Measurements from ENCODE around the gene PSMD6.
A peak's percentile ranks its signal among the peaks of the same experiment; 100 is the strongest.

The PSMD6 gene

GRCh38 chr3:64008487-64009351, 14.6 kb downstream of the PSMD6 start:
- no peak for DNase-seq

DNA sequence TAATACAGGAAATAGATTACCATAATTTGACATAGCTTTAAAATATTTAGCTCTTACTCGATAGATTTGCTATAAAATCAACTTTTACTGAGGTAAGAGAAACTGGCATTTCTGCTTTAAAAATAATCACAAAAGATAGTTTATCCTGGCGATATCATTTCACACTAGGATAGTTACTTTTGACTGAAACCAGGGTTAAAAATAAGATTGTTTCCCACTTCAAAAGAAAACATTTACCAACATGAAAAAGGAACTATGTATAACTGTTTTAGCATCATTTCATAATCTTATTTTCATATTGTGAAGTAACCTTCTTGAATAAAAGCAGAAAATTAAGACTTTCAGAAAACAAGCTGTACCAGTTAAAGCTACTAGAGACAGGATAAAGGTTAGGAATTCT, 15.3 kb downstream of the PSMD6 start:
- no peak for DNase-seq

- no peak for DNase-seq
Measured at GRCh38 chr3:64003589-64003988, 19.7 kb downstream of the PSMD6 start.

- no peak for DNase-seq
Measured at GRCh38 chr3:64002233-64002632, 21.1 kb downstream of the PSMD6 start.

DNA sequence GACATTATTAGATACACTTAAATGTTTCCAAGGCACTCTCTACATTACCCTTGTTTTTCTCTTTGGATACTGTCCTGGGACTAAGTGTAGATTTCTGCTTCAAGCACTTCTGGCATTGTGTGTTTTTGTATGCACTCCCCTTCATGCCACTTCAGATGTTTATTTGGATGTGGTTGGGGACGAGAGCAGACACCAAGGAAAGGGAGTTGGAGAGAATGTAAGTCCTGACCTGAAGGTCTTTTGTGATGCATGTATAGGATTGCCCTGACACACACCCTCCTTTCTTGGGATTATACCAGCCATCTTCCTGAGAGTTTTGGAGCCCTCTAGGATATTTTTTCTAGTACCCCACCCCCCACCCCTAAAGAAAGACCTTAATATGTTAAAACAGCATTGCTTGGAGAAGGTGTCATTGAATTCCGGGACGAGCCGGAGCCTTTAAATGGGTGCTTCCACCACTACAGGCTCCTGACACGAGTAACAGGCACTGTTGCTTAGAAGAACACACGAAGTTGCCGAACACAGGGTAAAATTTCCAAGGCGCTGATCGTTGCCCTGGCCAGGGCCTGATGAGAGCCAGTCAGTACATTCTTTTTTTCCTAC, 22.7 kb downstream of the PSMD6 start:
- DNase-seq, result no peak

DNA sequence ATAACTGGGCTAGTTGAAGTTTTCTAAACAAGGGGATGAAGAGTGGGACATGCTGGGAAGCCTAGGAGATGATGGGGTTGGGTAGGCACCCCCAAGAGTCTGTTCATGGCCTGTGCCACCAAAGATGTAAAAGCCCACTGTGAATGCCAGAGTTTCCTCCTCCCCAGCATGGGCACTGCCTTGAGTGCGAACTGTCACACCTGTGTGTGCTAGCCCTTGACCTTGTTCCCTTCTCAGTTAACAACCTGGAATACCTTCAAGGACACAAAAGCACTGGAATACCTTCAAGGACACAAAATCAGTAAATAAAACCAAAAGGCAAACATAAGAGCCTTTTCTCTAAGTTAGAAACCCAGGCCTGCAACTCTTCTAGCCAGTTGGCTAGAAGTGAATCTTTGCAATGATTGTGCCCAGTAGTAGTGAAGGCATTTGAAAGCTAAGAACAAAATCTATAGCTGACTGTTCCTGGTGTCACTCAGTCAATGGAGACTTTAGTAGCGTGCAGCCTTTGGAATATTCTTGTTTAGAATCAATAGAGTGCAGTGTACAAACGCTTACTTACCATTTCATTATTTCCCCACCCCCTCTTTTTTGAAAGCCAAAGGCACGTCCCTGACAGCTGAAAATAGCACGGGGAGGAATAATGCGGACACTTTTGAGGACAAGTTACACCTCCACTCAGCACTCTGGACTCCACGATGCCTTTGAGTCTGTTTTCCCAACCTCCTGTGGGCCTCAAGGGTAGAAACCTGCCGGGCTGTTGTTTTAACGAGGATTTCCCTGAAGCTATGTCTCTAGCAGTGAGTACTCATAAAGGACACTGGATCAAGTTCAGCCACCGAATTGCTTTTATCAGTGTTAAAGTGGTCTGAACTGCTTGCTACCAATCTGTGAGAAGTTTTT, 24.2 kb downstream of the PSMD6 start:
- DNase-seq, result no peak

- no peak for DNase-seq
Measured at GRCh38 chr3:63995086-63995485, 28.2 kb downstream of the PSMD6 start.

DNA sequence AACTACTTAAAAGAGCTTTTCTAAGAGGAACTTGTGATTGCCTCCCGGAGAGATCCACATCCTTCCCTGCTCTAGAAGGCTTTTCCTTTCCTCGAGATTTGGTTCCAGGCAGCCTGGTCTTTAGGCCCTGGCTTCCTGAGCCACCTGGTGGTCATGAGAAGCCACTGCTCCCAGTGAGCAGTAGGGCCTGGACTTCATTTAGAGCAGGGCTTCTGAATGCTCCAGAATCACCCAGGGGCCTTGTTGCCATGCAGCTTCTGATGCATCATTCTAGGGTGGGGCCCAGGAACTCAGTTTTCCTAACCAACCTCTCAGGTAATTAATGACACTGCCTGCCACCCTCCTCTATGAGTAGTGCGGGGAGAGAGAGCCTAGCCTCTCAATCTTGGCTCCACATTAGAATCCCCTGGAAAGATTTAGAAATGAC, 29.6 kb downstream of the PSMD6 start:
- peak; percentile 71 for DNase-seq

GRCh38 chr3:63992516-63993209, 30.6 kb downstream of the PSMD6 start:
- DNase-seq, result no peak

DNA sequence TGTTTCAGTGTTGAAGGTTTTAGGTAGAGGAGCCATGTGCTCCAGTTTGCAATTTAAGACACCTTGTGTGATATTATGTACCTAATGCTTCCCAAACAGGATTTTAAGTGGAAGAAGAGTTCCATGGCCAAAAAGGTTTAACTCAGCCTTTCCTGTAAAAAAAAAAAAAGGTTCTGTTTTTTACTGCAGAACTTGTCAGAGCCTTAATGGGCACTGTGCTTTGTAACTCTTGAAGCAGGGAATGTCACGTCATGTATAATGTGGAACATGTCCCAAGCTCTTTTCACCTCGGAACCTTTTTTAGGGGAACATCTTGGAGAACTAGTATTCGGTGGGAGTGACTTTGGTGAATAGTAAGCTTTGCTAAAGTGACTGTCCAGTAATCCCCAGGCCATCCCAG, 31.6 kb downstream of the PSMD6 start:
- no peak for DNase-seq

- DNase-seq, result no peak
Measured at GRCh38 chr3:63990733-63991132, 32.6 kb downstream of the PSMD6 start.

- no peak for DNase-seq
Measured at GRCh38 chr3:63990204-63990603, 33.1 kb downstream of the PSMD6 start.

GRCh38 chr3:63988943-63989342, 34.4 kb downstream of the PSMD6 start:
- no peak for DNase-seq

GRCh38 chr3:63986831-63987230, 36.5 kb downstream of the PSMD6 start:
- no peak for DNase-seq

- no peak for DNase-seq
Measured at GRCh38 chr3:63986146-63986545, 37.1 kb downstream of the PSMD6 start.

DNA sequence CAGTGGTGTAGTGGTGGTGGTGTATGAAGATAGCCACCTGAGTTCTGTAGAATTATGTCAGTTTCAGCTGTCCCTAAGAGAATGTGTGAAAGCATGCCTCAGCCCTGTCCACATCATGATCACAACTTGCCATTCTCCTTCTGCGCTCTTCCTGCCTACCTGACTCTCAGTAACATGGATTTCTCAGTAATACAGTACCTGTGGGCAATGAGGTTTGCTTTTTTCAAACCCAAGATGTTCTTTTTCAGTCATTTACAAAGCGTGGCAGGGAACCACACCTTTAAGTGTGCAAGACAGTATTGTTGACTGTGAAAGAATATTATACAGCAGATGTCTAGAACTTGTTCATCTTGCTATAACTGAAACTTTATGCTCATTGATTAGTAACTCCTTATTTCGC, 38.9 kb downstream of the PSMD6 start:
- no peak for DNase-seq

- no peak for DNase-seq
Measured at GRCh38 chr3:63981980-63982379, 41.3 kb downstream of the PSMD6 start.

GRCh38 chr3:63980830-63981498, 42.3 kb downstream of the PSMD6 start:
- peak; percentile 40 for DNase-seq

- no peak for DNase-seq
Measured at GRCh38 chr3:63980019-63980418, 43.3 kb downstream of the PSMD6 start.

DNA sequence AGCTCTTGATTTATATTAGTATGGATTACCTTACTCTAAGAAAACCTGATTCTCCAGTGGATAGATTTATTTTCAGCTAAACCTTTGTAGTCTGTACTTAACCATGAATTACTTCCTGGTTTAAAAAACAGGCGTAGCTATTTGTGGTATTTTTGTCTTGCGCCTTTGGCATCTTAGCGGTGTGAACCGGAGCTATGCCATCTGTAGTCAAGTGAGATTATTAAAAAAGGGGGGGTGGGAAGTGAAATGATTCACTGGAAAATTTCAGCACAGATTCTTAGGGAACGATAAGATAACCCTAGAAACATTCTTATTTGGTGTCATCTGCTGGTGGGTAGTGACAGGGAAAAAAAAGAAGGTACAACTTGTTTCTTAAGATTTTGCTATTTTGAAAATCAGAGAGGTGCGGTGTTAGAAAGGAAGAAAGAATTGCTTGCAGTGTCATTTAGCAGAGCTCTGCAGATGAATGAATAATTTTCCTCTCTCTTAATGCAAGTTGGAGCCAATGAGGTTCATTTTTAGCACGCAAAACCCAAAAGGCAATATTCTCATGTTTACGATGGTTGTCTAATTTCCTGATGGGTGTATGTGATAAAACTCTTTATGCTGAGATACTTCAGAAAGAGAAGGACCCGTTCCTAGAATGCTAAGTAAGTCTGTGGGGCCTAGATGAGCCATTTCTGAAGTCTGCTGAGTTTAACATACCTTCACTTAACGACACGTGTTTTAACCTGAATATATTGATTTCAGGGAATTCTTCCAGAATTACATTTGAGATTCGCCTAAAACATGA, 44.0 kb downstream of the PSMD6 start:
- DNase-seq, result peak; percentile 75

GRCh38 chr3:63977893-63978292, 45.4 kb downstream of the PSMD6 start:
- DNase-seq, result no peak

DNA sequence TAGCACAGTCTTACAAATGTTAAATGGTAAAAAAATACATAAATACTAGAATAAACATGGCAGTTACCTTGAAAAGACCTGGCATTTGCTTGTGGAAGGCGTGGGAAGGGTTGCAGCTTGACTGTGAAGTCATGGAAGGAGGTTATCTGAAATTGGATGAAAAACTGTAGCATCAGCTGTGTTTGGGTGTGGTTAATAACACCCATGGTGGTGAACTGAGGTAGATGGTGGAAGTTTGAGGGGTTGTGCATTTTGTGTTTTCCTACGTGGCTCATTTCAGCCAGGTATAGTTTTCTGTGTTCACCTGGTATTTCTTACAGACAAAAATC, 46.5 kb downstream of the PSMD6 start:
- no peak for DNase-seq

Data from CD4-positive, alpha-beta T cell treated with Interleukin-17A for 1 hour (primary cell).